ENCODE measurements around the gene DNAJA4.

DNAJA4 gene

GRCh38 chr15:78304216-78305066 lies 40.1 kb downstream of the DNAJA4 start:
- TF ChIP-seq CTCF (IDR thresholded peaks at IDR 0.05) = no peak

GRCh38 chr15:78306176-78306774 lies 41.9 kb downstream of the DNAJA4 start:
- TF ChIP-seq CTCF (IDR thresholded peaks at IDR 0.05) = no peak

- TF ChIP-seq CTCF (IDR thresholded peaks at IDR 0.05) = no peak
These were observed 43.6 kb downstream of the DNAJA4 start for GRCh38 chr15:78307976-78308375.

- TF ChIP-seq CTCF (IDR thresholded peaks at IDR 0.05) = peak; percentile 96
These were observed 44.2 kb downstream of the DNAJA4 start for GRCh38 chr15:78308422-78309032.

- TF ChIP-seq CTCF (IDR thresholded peaks at IDR 0.05) = no peak
These were observed 46.9 kb downstream of the DNAJA4 start for GRCh38 chr15:78311292-78311691.

GRCh38 chr15:78312536-78312935 lies 48.2 kb downstream of the DNAJA4 start:
- TF ChIP-seq CTCF (IDR thresholded peaks at IDR 0.05) = no peak

- no peak for TF ChIP-seq CTCF (IDR thresholded peaks at IDR 0.05)
These were observed 48.6 kb downstream of the DNAJA4 start for GRCh38 chr15:78312957-78313356.

Measured in LNCAP (cell line).